HEK293 (cell line): ENCODE results near the gene FSTL4.
A peak's percentile ranks its signal among the peaks of the same experiment; 100 is the strongest.

Experiments used
- CTCF ChIA-PET: fragments of 350-600 bp; formaldehyde crosslinking; extraction: SDS; loops from one replicate; lab custom pipeline; 2021; ENCODE audit warnings: antibody characterized with exemption; lab: Yijun Ruan, JAX
- POLR2A ChIA-PET: fragments of 300-600 bp; formaldehyde crosslinking; extraction: SDS; loops from one replicate; lab custom pipeline; 2020; ENCODE audit warnings: antibody characterized with exemption, inconsistent platforms; lab: Yijun Ruan, JAX
- H3K27ac ChIP-seq: fragments of 200-500 bp; sonication (Bioruptor generic); 2 replicates; pipeline ENCODE4 v1.5.1; 2014; ENCODE audit warnings: low read depth, low read length, control low read depth, inconsistent platforms; ENCODE audit errors: extremely low read depth
- H3K36me3 ChIP-seq, 2 experiments: fragments of 200-500 bp in 1 of 2; sonication (Bioruptor generic) in 1 of 2; 1 replicate in 1 of 2; 2 replicates in 1 of 2; pipeline ENCODE4 v1.5.1; 2014 to 2017; ENCODE audit warnings: inconsistent platforms in 2 of 2, low read length in 2 of 2; ENCODE audit not compliant: control insufficient read depth in 2 of 2, insufficient read depth in 1 of 2
- H3K4me1 ChIP-seq: fragments of 200-500 bp; sonication (Bioruptor generic); 2 replicates; pipeline ENCODE4 v1.5.1; 2014; ENCODE audit warnings: mild to moderate bottlenecking, low read length, inconsistent platforms; ENCODE audit not compliant: control insufficient read depth, insufficient read depth
- H3K4me3 ChIP-seq: 2 replicates; pipeline ENCODE4 v1.5.1; 2011; ENCODE audit warnings: low read depth, mild to moderate bottlenecking, control low read depth, low read length, moderate library complexity
- H3K9me3 ChIP-seq: fragments of 200-500 bp; sonication (Bioruptor generic); 2 replicates; pipeline ENCODE4 v1.5.1; 2014; ENCODE audit warnings: low read depth, low read length, inconsistent platforms; ENCODE audit not compliant: control insufficient read depth, insufficient read depth
- EGR2 ChIP-seq: fragments of 450-650 bp; formaldehyde crosslinking; IDR thresholded peaks from 2 replicates; pipeline ENCODE4 v1.5.1; 2016; ENCODE audit warnings: low read depth, missing biosample characterization, missing genetic modification characterization
- GLI2 ChIP-seq: fragments of 450-650 bp; formaldehyde crosslinking; IDR thresholded peaks from 2 replicates; pipeline ENCODE4; 2017; ENCODE audit warnings: missing biosample characterization, missing genetic modification characterization, low read depth, borderline replicate concordance
- GLIS1 ChIP-seq: fragments of 450-650 bp; formaldehyde crosslinking; IDR thresholded peaks from 2 replicates; pipeline ENCODE4 v1.5.1; 2016; ENCODE audit warnings: missing biosample characterization, missing genetic modification characterization
- INSM2 ChIP-seq: fragments of 450-650 bp; formaldehyde crosslinking; IDR thresholded peaks from 2 replicates; pipeline ENCODE4 v1.5.1; 2016; ENCODE audit warnings: missing biosample characterization, missing genetic modification characterization
- KLF9 ChIP-seq: fragments of 450-650 bp; formaldehyde crosslinking; IDR thresholded peaks from 2 replicates; pipeline ENCODE4 v1.5.1; 2016; ENCODE audit warnings: missing biosample characterization, missing genetic modification characterization, low read depth
- MYNN ChIP-seq: fragments of 450-650 bp; formaldehyde crosslinking; IDR thresholded peaks from 2 replicates; pipeline ENCODE4 v1.5.1; 2016; ENCODE audit warnings: missing biosample characterization, missing genetic modification characterization, borderline replicate concordance
- MZF1 ChIP-seq: fragments of 450-650 bp; formaldehyde crosslinking; IDR thresholded peaks from 2 replicates; pipeline ENCODE4 v1.5.1; 2017; ENCODE audit warnings: missing biosample characterization, missing genetic modification characterization, borderline replicate concordance
- TSHZ1 ChIP-seq: fragments of 450-650 bp; formaldehyde crosslinking; IDR thresholded peaks from 2 replicates; pipeline ENCODE4 v1.5.1; 2016; ENCODE audit warnings: missing biosample characterization, missing genetic modification characterization, borderline replicate concordance
- WT1 ChIP-seq: fragments of 450-650 bp; formaldehyde crosslinking; IDR thresholded peaks from 2 replicates; pipeline ENCODE4 v1.5.1; 2016; ENCODE audit warnings: missing biosample characterization, missing genetic modification characterization
- ZBTB26 ChIP-seq: fragments of 450-650 bp; formaldehyde crosslinking; optimal IDR thresholded peaks from 2 replicates; pipeline ENCODE3; 2016; ENCODE audit warnings: missing biosample characterization, mild to moderate bottlenecking, missing genetic modification characterization
- ZFHX2 ChIP-seq: fragments of 450-650 bp; formaldehyde crosslinking; conservative IDR thresholded peaks from 2 replicates; pipeline ENCODE4 v1.5.1; 2016; ENCODE audit warnings: missing biosample characterization, missing genetic modification characterization
- ZFP37 ChIP-seq: fragments of 450-650 bp; formaldehyde crosslinking; IDR thresholded peaks from 2 replicates; pipeline ENCODE4 v1.5.1; 2016; ENCODE audit warnings: missing biosample characterization, missing genetic modification characterization
- ZFP69B ChIP-seq: fragments of 450-650 bp; formaldehyde crosslinking; IDR thresholded peaks from 2 replicates; pipeline ENCODE4 v1.5.1; 2016; ENCODE audit warnings: missing biosample characterization, missing genetic modification characterization
- ZIC2 ChIP-seq: fragments of 450-650 bp; formaldehyde crosslinking; IDR thresholded peaks from 2 replicates; pipeline ENCODE4 v1.5.1; 2016; ENCODE audit warnings: missing biosample characterization, missing genetic modification characterization
- ZNF114 ChIP-seq: fragments of 450-650 bp; formaldehyde crosslinking; IDR thresholded peaks from 2 replicates; pipeline ENCODE4 v1.5.0; 2017; ENCODE audit warnings: missing biosample characterization, missing genetic modification characterization
- ZNF175 ChIP-seq: fragments of 450-650 bp; formaldehyde crosslinking; IDR thresholded peaks from 2 replicates; pipeline ENCODE4 v1.5.1; 2016; ENCODE audit warnings: missing biosample characterization, missing genetic modification characterization
- ZNF184 ChIP-seq: fragments of 450-650 bp; IDR thresholded peaks from 2 replicates; pipeline ENCODE4 v1.5.1; 2018; ENCODE audit warnings: missing biosample characterization, mild to moderate bottlenecking, missing genetic modification characterization
- ZNF211 ChIP-seq: fragments of 450-650 bp; formaldehyde crosslinking; IDR thresholded peaks from 2 replicates; pipeline ENCODE4 v1.5.1; 2016; ENCODE audit warnings: low read depth, missing biosample characterization, missing genetic modification characterization
- ZNF223 ChIP-seq: fragments of 450-650 bp; formaldehyde crosslinking; IDR thresholded peaks from 2 replicates; pipeline ENCODE4 v1.5.1; 2016; ENCODE audit warnings: missing biosample characterization, missing genetic modification characterization
- ZNF335 ChIP-seq: fragments of 450-650 bp; formaldehyde crosslinking; conservative IDR thresholded peaks from 2 replicates; pipeline ENCODE4 v1.5.1; 2016; ENCODE audit warnings: missing biosample characterization, missing genetic modification characterization
- ZNF391 ChIP-seq: fragments of 450-650 bp; formaldehyde crosslinking; IDR thresholded peaks from 2 replicates; pipeline ENCODE4 v1.5.1; 2016; ENCODE audit warnings: low read depth, missing biosample characterization, missing genetic modification characterization, borderline replicate concordance
- ZNF596 ChIP-seq: fragments of 450-650 bp; IDR thresholded peaks from 2 replicates; pipeline ENCODE4 v1.5.0; 2018; ENCODE audit warnings: missing biosample characterization, mild to moderate bottlenecking, missing genetic modification characterization, moderate library complexity
- ZNF621 ChIP-seq: fragments of 450-650 bp; formaldehyde crosslinking; IDR thresholded peaks from 2 replicates; pipeline ENCODE4 v1.5.1; 2017; ENCODE audit warnings: missing biosample characterization, missing genetic modification characterization
- ZNF629 ChIP-seq: fragments of 450-650 bp; formaldehyde crosslinking; IDR thresholded peaks from 2 replicates; pipeline ENCODE4 v1.5.1; 2017; ENCODE audit warnings: missing biosample characterization, missing genetic modification characterization
- ZNF830 ChIP-seq: fragments of 450-650 bp; IDR thresholded peaks from 2 replicates; pipeline ENCODE4 v1.5.0; 2018; ENCODE audit warnings: missing biosample characterization, missing genetic modification characterization, low read depth, mild to moderate bottlenecking, moderate library complexity
- ZXDB ChIP-seq: fragments of 450-650 bp; formaldehyde crosslinking; IDR thresholded peaks from 2 replicates; pipeline ENCODE4 v1.5.1; 2016; ENCODE audit warnings: missing biosample characterization, missing genetic modification characterization

Gene FSTL4

DNA sequence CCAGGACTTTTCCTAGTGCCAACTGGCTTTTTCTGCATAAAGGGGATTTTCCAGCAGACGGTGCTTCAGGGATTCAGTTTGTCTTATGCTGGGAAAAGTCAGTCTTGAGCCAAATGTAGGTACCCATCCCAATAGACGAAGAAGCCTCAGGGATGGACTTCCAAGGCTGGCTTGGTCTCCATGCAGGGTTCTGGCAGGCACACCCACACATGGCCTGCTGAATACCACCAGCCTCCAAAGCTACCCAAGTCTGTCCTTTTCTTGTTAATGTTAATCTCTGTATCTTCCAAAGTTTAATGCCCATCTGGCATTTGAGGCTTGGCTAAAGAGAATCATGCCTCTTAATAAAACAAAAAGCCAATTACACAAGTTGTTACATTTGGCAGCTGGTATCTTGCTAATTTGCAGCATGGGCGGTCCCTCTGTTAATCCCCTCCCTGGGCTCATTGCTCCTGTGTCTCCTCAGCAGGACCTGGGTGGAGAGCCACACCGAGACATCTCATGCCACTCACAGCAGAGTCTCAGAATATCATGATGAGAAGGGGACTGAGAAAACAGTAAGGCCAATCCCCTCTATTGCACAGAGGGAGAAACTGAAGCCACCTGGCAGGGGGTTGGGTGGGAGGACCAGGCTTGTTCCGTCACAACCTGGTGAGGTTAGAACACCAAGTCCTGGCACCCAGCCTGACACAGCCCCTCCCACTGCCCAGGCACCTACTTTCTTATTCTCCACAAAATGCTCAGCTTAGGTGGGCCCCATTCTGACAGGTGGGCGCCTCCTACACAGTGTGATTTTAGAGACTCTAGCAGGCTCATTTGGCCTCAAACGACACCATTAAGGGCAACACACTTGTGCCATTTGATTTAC is 243.2 kb downstream of the FSTL4 start:
- Histone ChIP-seq H3K4me1 (peaks cover 13% of the 10 kb centered on the region; the same call in 1 of the 2 replicates), H3K36me3 (no peaks in the 10 kb centered on the region), H3K4me3 (no peak overlapping the region), H3K9me3 (no peaks in the 10 kb centered on the region), H3K27ac (no peak overlapping the region)
- CTCF ChIA-PET, result interaction anchor here (0.5 kb wide), 1 partner anchor 830 kb away, joined by 3 read pairs; no protein-coding TSS in a partner anchor
- POLR2A ChIA-PET, result no interaction called here
- no peak for TF ChIP-seq ZNF175 (tag by site-specific recombination)
- TF ChIP-seq ZNF621 (tag by site-specific recombination), result no peak
- TF ChIP-seq ZNF629 (tag by site-specific recombination), result no peak
- no peak for TF ChIP-seq ZNF391 (tag by site-specific recombination)
- TF ChIP-seq ZNF211 (tag by site-specific recombination), result no peak
- TF ChIP-seq MYNN (tag by site-specific recombination), result no peak
- TF ChIP-seq ZXDB, result no peak
- TF ChIP-seq INSM2, result no peak
- no peak for TF ChIP-seq GLIS1
- TF ChIP-seq ZNF830 (tag by site-specific recombination), result no peak
- no peak for TF ChIP-seq KLF9
- TF ChIP-seq ZFP37 (tag by site-specific recombination), result no peak
- 0 out of 2 replicates have a peak, but pooled peaks have one; percentile 15 for TF ChIP-seq ZFP69B (tag by site-specific recombination)
- TF ChIP-seq ZFHX2 (tag by site-specific recombination), result peak; percentile 89
- no peak for TF ChIP-seq ZNF596 (tag by site-specific recombination)
- TF ChIP-seq GLI2, result no peak
- peak; percentile 88 for TF ChIP-seq EGR2 (tag by site-specific recombination)
- no peak for TF ChIP-seq ZNF223 (tag by site-specific recombination)
- no peak for TF ChIP-seq WT1 (tag by site-specific recombination)
- no peak for TF ChIP-seq ZNF184 (tag by site-specific recombination)
- no peak for TF ChIP-seq ZBTB26
- no peak for TF ChIP-seq MZF1 (tag by site-specific recombination)
- no peak for TF ChIP-seq ZNF114 (tag by site-specific recombination)
- TF ChIP-seq ZNF335 (tag by site-specific recombination), result no peak
- peak; percentile 26; the same call in 1 of the 2 replicates for TF ChIP-seq ZIC2 (tag by site-specific recombination)
- no peak for TF ChIP-seq TSHZ1 (tag by site-specific recombination)
